Gastrocnemius medialis (tissue), 4 donors: ENCODE results near the gene ERO1A. TPM values are rescaled to one million over a fixed set of nuclear protein-coding genes. Genes with fewer than 3 reads are reported as not detected.
A peak's percentile ranks its signal among the peaks of the same experiment; 100 is the strongest.

Experiments
- ATAC-seq, 2 donors: fragments of 150-250 bp; one replicate each; pipeline ENCODE4 v1.9.1; 2016
- DNase-seq, 2 donors: peaks; one replicate each; pipeline ENCODE4 v3.0.0-alpha.2; 2019
- H3K27ac ChIP-seq, 4 donors: fragments of 200-600 bp; sonication (generic); 1 replicate in 1 of 4; 2 replicates in 3 of 4; pipeline ENCODE4 v1.5.1; 2016 to 2018; ENCODE audit warnings: mild to moderate bottlenecking in 2 of 4, moderate library complexity in 1 of 4
- H3K27me3 ChIP-seq, 3 donors: fragments of 200-600 bp; sonication (generic) in 2 of 3; 1 replicate in 1 of 3; 2 replicates in 2 of 3; pipeline versions ENCODE4 v1.5.1 to v1.6.0; 2016 to 2019; ENCODE audit warnings: mild to moderate bottlenecking in 1 of 3, moderate library complexity in 1 of 3
- H3K36me3 ChIP-seq, 2 donors: fragments of 200-600 bp; sonication (generic) in 1 of 2; one replicate each; pipeline ENCODE4 v1.5.1; 2017 to 2018
- H3K4me1 ChIP-seq, 2 donors: fragments of 200-600 bp; sonication (generic) in 1 of 2; one replicate each; pipeline ENCODE4 v1.5.1; 2016 to 2017; ENCODE audit warnings: mild to moderate bottlenecking in 2 of 2
- H3K4me3 ChIP-seq, 4 donors: fragments of 200-600 bp; sonication (generic) in 3 of 4; 1 replicate in 1 of 4; 2 replicates in 3 of 4; pipeline ENCODE4 v1.5.1; 2016 to 2019; ENCODE audit warnings: mild to moderate bottlenecking in 2 of 4
- H3K9me3 ChIP-seq, 3 donors: fragments of 200-600 bp; sonication (generic) in 2 of 3; 1 replicate in 1 of 3; 2 replicates in 2 of 3; pipeline ENCODE4 v1.5.1; 2016 to 2019
- CTCF ChIP-seq, 5 experiments: fragments of 450-650 bp in 3 of 5; fragments of 200-600 bp in 2 of 5; sonication (generic) in 2 of 5; IDR thresholded peaks in 4 of 5; conservative IDR thresholded peaks in 1 of 5; 1 replicate in 4 of 5; 2 replicates in 1 of 5; pipeline ENCODE4 v1.5.1; 2016 to 2019; ENCODE audit warnings: antibody characterized with exemption in 5 of 5, mild to moderate bottlenecking in 3 of 5, moderate library complexity in 3 of 5
- POLR2A ChIP-seq, 2 donors: fragments of 450-650 bp; IDR thresholded peaks; one replicate each; pipeline ENCODE4 v1.6.1; 2017; ENCODE audit warnings: antibody characterized with exemption in 2 of 2, mild to moderate bottlenecking in 2 of 2, moderate library complexity in 2 of 2
- in situ Hi-C, 4 donors: fragments of 200-750 bp; cut with MboI; loops; one replicate each; pipeline versions ENCODE4 v1.15.0 to v1.8.0; 2017; ENCODE audit warnings: low sequenced_read_pairs in 4 of 4
- intact Hi-C: fragments of 100-400 bp; cut with DNase I; formaldehyde crosslinking; loops from one replicate; pipeline ENCODE4 v1.15.1; 2023; ENCODE audit warnings: low total_unique reads
- total RNA-seq, 4 donors: library from RNA; depleted of rRNA; stranded (reverse); fragments of >200 nt; gene quantifications; one replicate each; pipeline versions ENCODE4 v1.1.0 to v1.2.3, GENCODE V29; 2016

Gene ERO1A
- total RNA-seq, 4 donors from 2014 or later: 11.9 to 25.6 (median 19.1) TPM

- H3K27ac ChIP-seq: peak overlapping the region in 1 of 4 donors; percentile 24
- H3K9me3 ChIP-seq: no peaks in the 10 kb centered on the region
- DNase-seq (no peak), ATAC-seq (no peak)
- no peak overlapping the region for H3K4me3 ChIP-seq
- H3K36me3 ChIP-seq: peaks cover 9 to 83% of the 10 kb centered on the region in 2 donors
- peaks cover 16 to 20% of the 10 kb centered on the region in 2 donors for H3K4me1 ChIP-seq
- no peak for TF ChIP-seq POLR2A (IDR thresholded peaks at IDR 0.05)
- TF ChIP-seq CTCF (IDR thresholded peaks at IDR 0.05 in 4 of 5, conservative IDR thresholded peaks at IDR 0.05 in 1 of 5): no peak
- in situ Hi-C loops (no loop called here), intact Hi-C loops (no loop called here)
- no peaks in the 10 kb centered on the region for H3K27me3 ChIP-seq
Measured at GRCh38 chr14:52711666-52712065, 16.3 kb upstream of the ERO1A start.

- no peaks in the 10 kb centered on the region for H3K9me3 ChIP-seq
- no peaks in the 10 kb centered on the region for H3K27me3 ChIP-seq
- DNase-seq (peak; percentile 93 to 94), ATAC-seq (peak; percentile 98)
- peak within 1 kb of the TSS; percentile 76 to 94 (median 88) for H3K4me3 ChIP-seq
- intact Hi-C loops (loop anchor here (1.0 to 5.0 kb wide), 4 partner anchors 23 to 245 kb away; partner anchors contain the start of genes FERMT2, GNPNAT1 and STYX), in situ Hi-C loops (no loop called here)
- peak within 1 kb of the TSS; percentile 92 to 95 (median 94) for H3K27ac ChIP-seq
- H3K4me1 ChIP-seq: peaks cover 16 to 20% of the 10 kb centered on the region in 2 donors
- H3K36me3 ChIP-seq: peaks cover 6 to 37% of the 10 kb centered on the region in 2 donors
- no peak for TF ChIP-seq CTCF (IDR thresholded peaks at IDR 0.05 in 4 of 5, conservative IDR thresholded peaks at IDR 0.05 in 1 of 5)
- TF ChIP-seq POLR2A (IDR thresholded peaks at IDR 0.05): peak; percentile 67 to 78
Measured at GRCh38 chr14:52706724-52707706, 11.7 kb upstream of the ERO1A start, which contains the start of gene PSMC6. TSS of gene PSMC6 (plus strand) at chr14:52707200. CDS start at chr14:52707220, 20 bp downstream.

GRCh38 chr14:52706286-52706685 is 10.9 kb upstream of the ERO1A start:
- in situ Hi-C loops (no loop called here), intact Hi-C loops (loop anchor here (5.0 kb wide), 2 partner anchors 86 to 246 kb away; partner anchors contain the start of genes FERMT2 and GNPNAT1)
- Histone ChIP-seq H3K27me3 (no peaks in the 10 kb centered on the region), H3K4me1 (peaks cover 13% of the 10 kb centered on the region in 2 donors), H3K36me3 (peaks cover 6 to 30% of the 10 kb centered on the region in 2 donors), H3K27ac (peak overlapping the region; percentile 92 to 95 (median 94)), H3K9me3 (no peaks in the 10 kb centered on the region), H3K4me3 (peak overlapping the region; percentile 76 to 94 (median 88))
- TF ChIP-seq CTCF (IDR thresholded peaks at IDR 0.05 in 4 of 5, conservative IDR thresholded peaks at IDR 0.05 in 1 of 5) (no peak), POLR2A (IDR thresholded peaks at IDR 0.05) (no peak)
- ATAC-seq: no peak
- no peak for DNase-seq

- ATAC-seq (no peak), DNase-seq (no peak)
- Histone ChIP-seq H3K36me3 (peaks cover 0 to 5% of the 10 kb centered on the region in 2 donors), H3K4me1 (peaks cover 6 to 10% of the 10 kb centered on the region in 2 donors), H3K27me3 (no peaks in the 10 kb centered on the region), H3K27ac (no peak overlapping the region), H3K9me3 (no peaks in the 10 kb centered on the region), H3K4me3 (no peak overlapping the region)
- in situ Hi-C loops: no loop called here
- TF ChIP-seq CTCF (IDR thresholded peaks at IDR 0.05 in 4 of 5, conservative IDR thresholded peaks at IDR 0.05 in 1 of 5) (no peak), POLR2A (IDR thresholded peaks at IDR 0.05) (no peak)
- intact Hi-C loops: no loop called here
Measured at GRCh38 chr14:52703664-52704063, 8.3 kb upstream of the ERO1A start.
